H7 (cell line): ENCODE data around the gene PRR22. TPM values are rescaled to one million over a fixed set of nuclear protein-coding genes. Genes with fewer than 3 reads are reported as not detected.

Experiments used
- DNase-seq: peaks from one replicate; pipeline ENCODE4 v3.0.0; 2012
- H3K27me3 ChIP-seq: 2 replicates; pipeline ENCODE4 v1.6.0; 2011; ENCODE audit warnings: mild to moderate bottlenecking, low read length; ENCODE audit not compliant: control insufficient read depth, insufficient read depth
- H3K36me3 ChIP-seq: replicated peaks from 2 replicates; pipeline ENCODE4 v1.5.1; 2011; ENCODE audit warnings: low read length; ENCODE audit not compliant: control insufficient read depth, insufficient read depth
- H3K4me3 ChIP-seq: 2 replicates; pipeline ENCODE4 v1.5.1; 2011; ENCODE audit warnings: low read depth, mild to moderate bottlenecking, control low read depth, low read length, moderate library complexity; ENCODE audit not compliant: insufficient read depth
- total RNA-seq: library from RNA; depleted of rRNA; stranded (reverse); fragments of >200 nt; shearing (Covaris generic); gene quantifications from 2 replicates; pipeline ENCODE4 v1.2.3, GENCODE V29; 2014; rRNA removed

The PRR22 gene
- 1.5 and 2.2 TPM in 2 replicates for total RNA-seq

DNA sequence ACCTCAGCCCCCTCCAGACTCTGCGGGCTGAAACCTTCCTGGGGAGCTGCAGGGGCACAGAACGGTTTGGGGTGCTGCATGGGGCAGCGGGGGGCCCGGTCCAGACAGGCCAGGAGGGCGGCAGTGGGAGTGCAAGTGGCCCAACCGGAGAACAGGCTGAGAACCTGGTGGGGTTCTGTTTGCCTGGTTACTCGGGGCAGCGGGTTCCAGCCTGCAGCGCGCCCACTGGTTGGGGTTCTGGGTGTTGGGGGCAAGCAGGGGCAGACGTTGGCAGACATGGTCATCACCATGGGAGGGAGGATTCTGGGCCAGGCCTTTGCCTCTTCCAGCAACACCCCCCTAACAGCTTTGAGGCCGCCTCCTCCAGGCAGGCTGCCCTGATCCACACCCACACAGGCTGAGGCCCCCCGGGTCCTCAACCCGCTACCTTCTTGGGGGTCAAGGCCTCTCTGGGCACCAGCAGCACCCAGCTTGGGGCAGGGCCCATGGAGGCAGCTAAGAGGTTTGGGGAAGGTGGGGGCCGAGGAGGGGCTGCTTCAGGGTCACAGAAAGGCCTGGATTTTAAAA is at the start of gene PRR22:
TSS of gene PRR22 (minus strand) at position 166 of the 567 bp plus-strand sequence. CDS start at position 80, 86 bp downstream.
- Histone ChIP-seq H3K4me3 (no peak within 1 kb of the TSS), H3K27me3 (no peaks in the 10 kb centered on the region), H3K36me3 (peaks cover 16% of the 10 kb centered on the region)
- peak; percentile 30 for DNase-seq

DNA sequence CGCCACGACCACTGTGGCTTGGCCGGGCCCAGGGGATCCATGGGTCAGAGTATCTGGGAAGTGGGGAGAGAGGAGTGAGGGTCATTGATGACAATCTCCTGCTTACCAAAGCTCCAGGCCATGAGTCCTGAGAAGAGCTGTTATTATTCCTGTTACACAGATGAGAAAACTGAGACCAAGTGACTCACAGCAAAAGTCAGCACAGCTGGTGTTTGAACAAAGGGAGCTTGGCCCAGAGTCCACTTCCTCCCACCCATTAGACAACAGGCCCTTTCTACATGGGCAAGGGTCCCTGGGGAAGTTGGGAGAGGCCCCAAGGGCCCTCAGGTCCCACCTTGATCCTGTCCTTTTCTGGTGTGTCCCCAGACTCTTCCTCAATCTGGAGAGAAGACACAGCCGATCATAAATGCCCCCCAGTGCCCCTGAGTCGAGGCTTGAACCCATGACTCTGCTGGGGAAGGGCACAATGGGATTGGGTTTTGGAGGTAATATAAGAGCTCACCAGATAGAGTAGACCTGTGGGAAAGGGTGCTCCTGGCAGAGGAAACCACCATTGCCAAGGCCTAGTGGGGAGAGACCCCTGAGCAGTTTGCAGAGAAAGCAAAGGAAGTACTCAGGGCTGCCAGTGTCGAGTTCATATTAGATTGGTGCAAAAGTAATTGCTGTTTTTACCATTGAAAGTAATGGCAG is 48.1 kb upstream of the PRR22 start:
- DNase-seq: peak; percentile 27
- no peaks in the 10 kb centered on the region for H3K36me3 ChIP-seq
- no peak overlapping the region for H3K4me3 ChIP-seq
- H3K27me3 ChIP-seq: no peaks in the 10 kb centered on the region

DNA sequence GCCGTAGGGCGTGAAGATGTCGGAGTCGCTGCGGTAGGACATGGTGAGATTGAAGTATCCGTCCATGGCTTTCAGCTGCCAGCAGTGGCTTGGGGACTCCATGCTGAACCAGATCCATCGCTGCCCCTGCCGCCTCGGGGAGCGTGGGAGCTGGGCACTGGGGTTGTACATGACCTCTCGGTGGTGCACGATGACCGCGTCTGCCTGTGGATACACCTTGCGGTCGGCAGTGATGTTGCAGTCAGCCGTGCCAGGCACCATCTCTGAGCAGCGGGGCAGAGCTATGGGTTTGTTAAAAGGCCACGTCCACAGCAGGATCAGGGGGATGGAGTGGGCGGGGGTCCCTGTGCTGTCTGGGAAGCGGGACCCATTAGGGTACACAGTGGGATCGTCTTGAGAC is 47.5 kb upstream of the PRR22 start:
- DNase-seq: peak; percentile 32
- H3K4me3 ChIP-seq: no peak overlapping the region
- H3K36me3 ChIP-seq: no peaks in the 10 kb centered on the region
- H3K27me3 ChIP-seq: no peaks in the 10 kb centered on the region

DNA sequence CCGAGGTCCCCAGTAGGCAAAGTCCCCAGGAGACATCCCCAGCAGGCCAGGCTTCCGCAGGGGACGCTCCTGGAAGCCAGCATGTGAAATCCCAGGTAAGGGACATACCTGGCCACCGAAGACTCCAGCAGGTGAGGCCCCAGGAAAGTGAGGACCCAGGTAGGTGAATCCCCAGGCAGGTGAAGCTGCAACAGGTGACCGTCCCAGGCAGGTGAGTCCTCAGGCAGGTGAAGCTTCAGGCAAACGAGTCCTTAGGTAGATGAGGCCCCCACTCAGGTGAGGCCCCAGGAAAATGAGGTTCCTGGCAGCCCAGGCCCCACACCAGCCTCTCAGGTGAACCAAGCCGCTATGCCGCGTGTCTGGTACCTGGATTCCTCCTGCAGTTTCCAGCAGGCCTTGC is 46.6 kb upstream of the PRR22 start:
- no peaks in the 10 kb centered on the region for H3K36me3 ChIP-seq
- H3K27me3 ChIP-seq: no peaks in the 10 kb centered on the region
- no peak for DNase-seq
- no peak overlapping the region for H3K4me3 ChIP-seq

- Histone ChIP-seq H3K4me3 (peak overlapping the region; percentile 90), H3K27me3 (no peaks in the 10 kb centered on the region), H3K36me3 (no peaks in the 10 kb centered on the region)
- no peak for DNase-seq
Measured at GRCh38 chr19:5829567-5830310, 45.2 kb upstream of the PRR22 start.

GRCh38 chr19:5828661-5829566 is 44.4 kb upstream of the PRR22 start:
- Histone ChIP-seq H3K4me3 (peak overlapping the region; percentile 90), H3K27me3 (no peaks in the 10 kb centered on the region), H3K36me3 (no peaks in the 10 kb centered on the region)
- peak; percentile 95 for DNase-seq

DNA sequence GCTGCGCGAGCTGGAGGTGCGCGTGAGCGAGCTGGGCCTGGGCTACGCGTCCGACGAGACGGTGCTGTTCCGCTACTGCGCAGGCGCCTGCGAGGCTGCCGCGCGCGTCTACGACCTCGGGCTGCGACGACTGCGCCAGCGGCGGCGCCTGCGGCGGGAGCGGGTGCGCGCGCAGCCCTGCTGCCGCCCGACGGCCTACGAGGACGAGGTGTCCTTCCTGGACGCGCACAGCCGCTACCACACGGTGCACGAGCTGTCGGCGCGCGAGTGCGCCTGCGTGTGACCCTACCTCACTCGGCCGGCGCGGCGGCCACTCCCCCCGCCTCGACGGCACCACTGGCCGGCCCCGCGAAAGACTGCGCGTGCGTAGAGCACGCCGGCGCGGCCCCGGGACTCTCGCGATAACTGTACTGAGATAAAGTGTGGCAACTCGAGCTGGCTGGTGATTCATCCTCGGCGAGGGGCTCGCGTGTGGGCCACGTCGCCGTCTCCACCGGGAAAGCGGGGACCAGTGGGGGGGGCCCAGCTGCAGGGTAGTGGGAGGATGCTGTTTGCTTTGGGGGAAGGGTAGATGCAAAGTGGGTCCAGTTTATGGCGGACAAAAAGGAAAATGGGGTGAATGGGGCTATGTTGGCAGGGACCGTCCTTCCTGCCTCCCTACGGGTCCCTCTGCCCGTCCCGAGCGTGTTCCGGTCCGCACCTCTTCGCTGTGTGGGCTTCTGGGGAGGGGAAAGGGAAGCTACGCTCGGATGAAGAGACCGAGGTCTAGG is 43.5 kb upstream of the PRR22 start:
- Histone ChIP-seq H3K36me3 (no peaks in the 10 kb centered on the region), H3K4me3 (peak overlapping the region; percentile 90), H3K27me3 (no peaks in the 10 kb centered on the region)
- DNase-seq: peak; percentile 100

DNA sequence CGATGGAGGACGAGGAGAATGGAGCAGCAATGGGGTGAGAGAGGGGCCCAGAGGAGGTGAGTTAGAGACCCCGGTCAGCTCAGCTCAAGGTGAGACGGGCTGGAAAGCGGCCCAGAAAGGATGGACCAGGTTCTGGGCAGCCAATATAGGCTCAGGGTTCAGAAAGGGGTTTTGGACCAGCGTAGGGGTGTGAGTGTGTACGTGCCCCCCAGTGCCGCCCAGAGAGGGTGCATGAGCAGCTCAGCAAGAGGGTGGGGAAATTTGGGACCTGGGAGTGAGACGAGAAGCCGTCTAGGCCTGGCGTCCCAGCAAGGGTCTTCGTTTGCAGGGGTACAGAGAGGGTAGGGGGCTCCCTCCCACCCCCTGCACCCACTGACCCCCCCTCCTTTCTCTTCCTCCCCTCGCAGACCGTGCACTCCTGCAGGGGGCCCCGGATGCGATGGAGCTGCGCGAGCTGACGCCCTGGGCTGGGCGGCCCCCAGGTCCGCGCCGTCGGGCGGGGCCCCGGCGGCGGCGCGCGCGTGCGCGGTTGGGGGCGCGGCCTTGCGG is 42.9 kb upstream of the PRR22 start:
- no peak for DNase-seq

DNA sequence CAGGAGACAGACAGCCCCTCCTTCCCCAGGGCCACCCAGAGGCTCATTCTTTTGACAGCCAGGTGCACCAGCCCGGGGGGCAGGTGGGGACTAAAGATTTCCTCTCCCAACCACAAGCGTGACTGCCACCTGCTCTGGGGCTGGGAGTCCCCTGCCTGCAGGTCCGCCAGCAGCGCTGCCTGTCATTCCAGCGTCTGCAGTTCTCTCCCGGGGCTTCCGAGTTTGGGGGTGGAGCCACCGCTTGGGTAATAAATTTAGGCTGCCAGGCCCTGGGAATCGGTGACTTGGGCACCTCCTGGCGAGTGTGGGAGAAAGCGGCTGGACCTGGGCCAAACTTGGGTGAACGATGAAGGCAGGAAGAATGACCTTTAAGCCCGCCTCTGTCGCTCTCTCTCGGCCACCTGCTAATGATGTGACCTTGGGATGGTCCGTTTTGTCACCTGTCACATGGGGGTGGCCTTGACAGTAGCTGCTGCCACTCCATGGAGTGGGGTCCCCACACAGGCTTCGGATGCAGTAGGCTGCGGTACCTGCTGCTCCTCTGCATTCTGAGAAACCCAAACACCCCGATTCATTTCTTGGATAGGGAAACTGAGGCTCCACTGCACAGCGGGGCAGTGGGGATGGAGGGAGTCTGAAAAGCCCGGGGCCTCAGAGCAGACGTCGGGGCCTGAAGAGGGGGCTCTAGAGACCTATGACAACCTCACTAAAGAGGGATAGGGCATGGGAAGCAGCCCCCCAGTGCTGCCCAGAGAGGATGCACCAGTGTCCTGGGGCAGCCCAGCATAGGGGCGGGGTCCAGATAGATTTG is 42.2 kb upstream of the PRR22 start:
- peak; percentile 88 for DNase-seq
- Histone ChIP-seq H3K36me3 (no peaks in the 10 kb centered on the region), H3K27me3 (no peaks in the 10 kb centered on the region), H3K4me3 (no peak overlapping the region)

More for the DNA sequence above, 42.9 kb upstream of the PRR22 start:
- no peaks in the 10 kb centered on the region for H3K36me3 ChIP-seq
- H3K4me3 ChIP-seq: peak overlapping the region; percentile 90
- no peaks in the 10 kb centered on the region for H3K27me3 ChIP-seq

GRCh38 chr19:5825178-5825577 is 40.6 kb upstream of the PRR22 start:
- DNase-seq: no peak
- no peak overlapping the region for H3K4me3 ChIP-seq
- no peaks in the 10 kb centered on the region for H3K36me3 ChIP-seq
- no peaks in the 10 kb centered on the region for H3K27me3 ChIP-seq

DNA sequence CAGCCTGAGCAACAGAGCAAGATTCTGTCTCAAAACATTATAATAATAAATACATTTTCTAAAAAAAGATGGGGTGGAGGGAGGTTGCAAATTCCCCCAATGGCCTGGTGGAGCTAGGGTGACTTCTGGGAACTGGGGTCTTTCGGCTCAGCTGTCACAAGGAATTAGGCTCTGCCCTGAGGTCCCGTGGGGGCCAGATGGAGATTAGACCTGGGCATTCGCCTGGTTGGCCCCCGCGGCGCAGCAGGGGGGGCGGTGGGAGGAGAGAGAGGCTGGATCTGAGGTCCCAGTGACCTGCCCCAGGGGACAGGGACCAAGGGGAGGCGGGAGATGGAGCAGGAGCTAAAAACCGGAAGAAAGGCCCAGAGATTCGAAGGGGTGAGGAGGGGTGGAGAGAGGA is 40.2 kb upstream of the PRR22 start:
- Histone ChIP-seq H3K4me3 (no peak overlapping the region), H3K36me3 (no peaks in the 10 kb centered on the region), H3K27me3 (no peaks in the 10 kb centered on the region)
- DNase-seq: no peak

GRCh38 chr19:5823579-5824281 is 39.2 kb upstream of the PRR22 start:
- peak; percentile 86 for DNase-seq
- no peak overlapping the region for H3K4me3 ChIP-seq
- no peaks in the 10 kb centered on the region for H3K36me3 ChIP-seq
- H3K27me3 ChIP-seq: no peaks in the 10 kb centered on the region
